Tibial nerve (tissue), 4 donors: ENCODE measurements around the gene MT2A.

ENCODE experiments used
- CTCF ChIP-seq, 5 experiments: fragments of 200-600 bp in 3 of 5; fragments of 450-650 bp in 2 of 5; sonication (generic) in 3 of 5; IDR thresholded peaks; one replicate each; pipeline ENCODE4 v1.5.1; 2016 to 2019; ENCODE audit warnings: antibody characterized with exemption in 5 of 5, mild to moderate bottlenecking in 3 of 5, moderate library complexity in 2 of 5
- EP300 ChIP-seq, 2 donors: sonication (generic); formaldehyde crosslinking; IDR thresholded peaks; one replicate each; pipeline ENCODE4 v1.6.1; 2017; ENCODE audit warnings: antibody characterized with exemption in 2 of 2, mild to moderate bottlenecking in 1 of 2
- POLR2A ChIP-seq, 2 donors: fragments of 450-650 bp; IDR thresholded peaks; one replicate each; pipeline ENCODE4 v1.6.1; 2017; ENCODE audit warnings: antibody characterized with exemption in 2 of 2, mild to moderate bottlenecking in 2 of 2, moderate library complexity in 2 of 2

DNA sequence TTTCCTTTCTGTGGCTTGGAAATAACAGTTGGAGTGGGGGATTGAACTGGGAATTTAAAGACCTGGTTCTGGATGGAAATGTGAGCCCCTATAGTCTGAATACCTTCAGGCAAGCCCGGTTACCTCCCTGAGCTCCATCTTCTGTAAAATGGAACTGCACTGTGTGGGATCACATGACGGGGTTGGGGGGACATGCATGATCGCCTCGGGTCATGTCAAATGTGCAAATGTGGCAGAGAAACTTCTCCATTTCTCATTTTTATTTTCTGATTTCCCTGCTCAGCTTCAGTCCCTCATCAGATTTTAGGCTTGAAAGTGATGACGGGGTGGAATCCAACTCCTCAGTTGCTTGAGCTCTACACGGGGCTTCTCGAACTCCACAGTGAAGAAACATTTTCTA lies 44.8 kb downstream of the MT2A start:
- no peak for TF ChIP-seq CTCF (IDR thresholded peaks at IDR 0.05)
- TF ChIP-seq EP300 (IDR thresholded peaks at IDR 0.05): no peak
- TF ChIP-seq POLR2A (IDR thresholded peaks at IDR 0.05): no peak
